CD14-positive monocyte (primary cell): Measurements from ENCODE around the gene KRT73. TPM values are rescaled to one million over a fixed set of nuclear protein-coding genes. Genes with fewer than 3 reads are reported as not detected.

Source experiments
- DNase-seq, 3 donors: peaks; one replicate each; pipeline ENCODE4 v3.0.0-alpha.2; 2011 to 2022
- H2AFZ ChIP-seq: 2 replicates; pipeline ENCODE4 v1.6.0; 2012; ENCODE audit warnings: mild to moderate bottlenecking, low read depth, low read length, inconsistent platforms; ENCODE audit not compliant: insufficient read depth, poor library complexity, severe bottlenecking
- H3K27ac ChIP-seq, 2 donors: 1 replicate in 1 of 2; 2 replicates in 1 of 2; pipeline ENCODE4 v1.5.1; 2012 to 2013; ENCODE audit warnings: low read length in 2 of 2, control low read depth in 1 of 2, inconsistent platforms in 1 of 2, low read depth in 1 of 2, mild to moderate bottlenecking in 1 of 2
- H3K27me3 ChIP-seq, 2 donors: one replicate each; pipeline versions ENCODE4 v1.6.0 to v1.6.1; 2011 to 2013; ENCODE audit warnings: low read length in 2 of 2; ENCODE audit not compliant: control insufficient read depth in 2 of 2, insufficient read depth in 2 of 2
- H3K36me3 ChIP-seq, 2 donors: replicated peaks in 1 of 2; 1 replicate in 1 of 2; 2 replicates in 1 of 2; pipeline versions ENCODE4 v1.5.1 to v1.6.1; 2012 to 2013; ENCODE audit warnings: low read length in 2 of 2, control low read depth in 1 of 2, inconsistent platforms in 1 of 2, mild to moderate bottlenecking in 1 of 2; ENCODE audit not compliant: insufficient read depth in 2 of 2, control insufficient read depth in 1 of 2
- H3K4me1 ChIP-seq, 2 donors: 1 replicate in 1 of 2; 2 replicates in 1 of 2; pipeline versions ENCODE4 v1.5.1 to v1.6.1; 2012 to 2013; ENCODE audit warnings: low read length in 2 of 2, control low read depth in 1 of 2, inconsistent platforms in 1 of 2, mild to moderate bottlenecking in 1 of 2, moderate library complexity in 1 of 2; ENCODE audit not compliant: insufficient read depth in 2 of 2, control insufficient read depth in 1 of 2
- H3K4me2 ChIP-seq: replicated peaks from 2 replicates; pipeline ENCODE3; 2012; ENCODE audit warnings: low read length, moderate library complexity, mild to moderate bottlenecking; ENCODE audit not compliant: poor library complexity, severe bottlenecking; ENCODE audit errors: extremely low read depth
- H3K4me3 ChIP-seq, 3 experiments: fragments of 200-600 bp in 1 of 3; sonication (generic) in 1 of 3; replicated peaks in 1 of 3; 1 replicate in 2 of 3; 2 replicates in 1 of 3; pipeline ENCODE4 v1.5.1; 2011 to 2013; ENCODE audit warnings: low read length in 3 of 3, mild to moderate bottlenecking in 3 of 3, control low read depth in 2 of 3, low read depth in 2 of 3, inconsistent platforms in 1 of 3, moderate library complexity in 1 of 3
- H3K79me2 ChIP-seq: 2 replicates; pipeline ENCODE4 v1.6.0; 2012; ENCODE audit warnings: mild to moderate bottlenecking, control low read depth, inconsistent platforms, low read length, moderate library complexity; ENCODE audit not compliant: insufficient read depth
- H3K9ac ChIP-seq: 2 replicates; pipeline ENCODE4 v1.6.0; 2017; ENCODE audit warnings: low read length, mild to moderate bottlenecking; ENCODE audit not compliant: insufficient read depth, poor library complexity, severe bottlenecking
- H3K9me3 ChIP-seq, 2 donors: replicated peaks in 1 of 2; 1 replicate in 1 of 2; 2 replicates in 1 of 2; pipeline versions ENCODE4 v1.5.1 to v1.6.1; 2012 to 2013; ENCODE audit warnings: low read length in 2 of 2, control low read depth in 1 of 2; ENCODE audit not compliant: control insufficient read depth in 1 of 2, insufficient read depth in 1 of 2
- H4K20me1 ChIP-seq: 2 replicates; pipeline ENCODE4 v1.6.0; 2012; ENCODE audit warnings: mild to moderate bottlenecking, low read length, control low read depth, moderate library complexity; ENCODE audit not compliant: insufficient read depth
- H3K27ac Mint-ChIP-seq, 7 donors: one replicate each; pipeline ENCODE4 v1.8.0; 2020; ENCODE audit warnings: mild to moderate bottlenecking in 7 of 7, mixed read lengths in 7 of 7, moderate library complexity in 6 of 7, inconsistent platforms in 2 of 7
- H3K27me3 Mint-ChIP-seq, 3 donors: one replicate each; pipeline ENCODE4 v1.8.0; 2021 to 2022; ENCODE audit warnings: low read depth in 3 of 3, mild to moderate bottlenecking in 3 of 3, mixed read lengths in 3 of 3, moderate library complexity in 3 of 3, inconsistent platforms in 1 of 3
- H3K36me3 Mint-ChIP-seq, 2 donors: one replicate each; pipeline ENCODE4 v1.8.0; 2020; ENCODE audit warnings: mixed read lengths in 2 of 2, inconsistent platforms in 1 of 2, mild to moderate bottlenecking in 1 of 2
- H3K4me1 Mint-ChIP-seq: one replicate; pipeline ENCODE4 v1.8.0; 2020; ENCODE audit warnings: mild to moderate bottlenecking, mixed read lengths
- H3K4me3 Mint-ChIP-seq, 2 donors: one replicate each; pipeline ENCODE4 v1.8.0; 2020; ENCODE audit warnings: mild to moderate bottlenecking in 2 of 2, mixed read lengths in 2 of 2, moderate library complexity in 1 of 2
- H3K9me3 Mint-ChIP-seq, 7 donors: one replicate each; pipeline ENCODE4 v1.8.0; 2020 to 2022; ENCODE audit warnings: mixed read lengths in 7 of 7, mild to moderate bottlenecking in 6 of 7, moderate library complexity in 6 of 7, inconsistent platforms in 2 of 7
- intact Hi-C, 2 donors: fragments of 100-400 bp; cut with micrococcal nuclease; formaldehyde crosslinking; loops; one replicate each; pipeline versions ENCODE4 v1.15.0 to v1.15.1; 2023
- polyA plus RNA-seq, 3 donors: library from polyadenylated mRNA; depleted of rRNA in 1 of 3; unstranded in 2 of 3; stranded (reverse) in 1 of 3; fragments of 300-500 nt in 2 of 3; fragments of >200 nt in 1 of 3; fragmentation: Illumina TruSeq in 2 of 3; gene quantifications; 1 replicate in 2 of 3; 2 replicates in 1 of 3; pipeline ENCODE4 v1.2.3, GENCODE V29; 2012 to 2021
- TF ChIP-seq, protein P1 (sequence below): fragments of 200-600 bp; IDR thresholded peaks from one replicate; pipeline ENCODE4 v1.8.0; 2022; ENCODE audit warnings: antibody characterized with exemption, mild to moderate bottlenecking

KRT73 gene
- polyA plus RNA-seq, 3 donors = not detected

DNA sequence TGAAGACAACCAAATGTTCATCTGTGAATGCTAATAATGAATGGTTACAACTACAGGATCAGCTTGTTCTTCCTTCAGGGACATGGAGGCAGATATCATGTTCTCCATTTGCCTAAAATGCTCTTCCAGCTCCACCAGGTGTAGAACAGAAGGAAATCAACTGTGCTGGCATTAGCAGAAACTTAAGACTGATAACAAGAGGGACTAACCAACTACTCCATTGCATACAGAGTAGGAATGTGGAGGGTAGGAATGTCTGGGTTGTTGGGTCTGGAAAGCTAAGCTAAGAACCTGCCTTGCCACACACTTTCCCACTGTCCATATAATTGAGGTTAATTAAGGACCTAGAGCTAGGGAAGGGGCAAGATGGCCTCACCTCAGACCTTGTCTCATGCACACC lies 45.1 kb upstream of the KRT73 start:
- H4K20me1 ChIP-seq = no peaks in the 10 kb centered on the region
- peaks cover 0 to 2% (median 0%) of the 10 kb centered on the region in 7 donors for H3K9me3 Mint-ChIP-seq
- H3K27me3 Mint-ChIP-seq = peaks cover 0 to 4% (median 2%) of the 10 kb centered on the region in 3 donors
- H3K4me1 Mint-ChIP-seq = no peaks in the 10 kb centered on the region
- no peak overlapping the region for H3K27ac ChIP-seq
- H3K4me3 ChIP-seq = no peak overlapping the region
- no peaks in the 10 kb centered on the region for H3K4me1 ChIP-seq
- H3K4me2 ChIP-seq = no peak overlapping the region
- H3K27me3 ChIP-seq = no peaks in the 10 kb centered on the region
- no peak overlapping the region for H3K9ac ChIP-seq
- intact Hi-C loops = no loop called here
- no peaks in the 10 kb centered on the region for H3K9me3 ChIP-seq
- no peaks in the 10 kb centered on the region for H3K36me3 ChIP-seq
- no peak overlapping the region for H3K27ac Mint-ChIP-seq
- H3K79me2 ChIP-seq = no peaks in the 10 kb centered on the region
- TF ChIP-seq, protein P1, sequence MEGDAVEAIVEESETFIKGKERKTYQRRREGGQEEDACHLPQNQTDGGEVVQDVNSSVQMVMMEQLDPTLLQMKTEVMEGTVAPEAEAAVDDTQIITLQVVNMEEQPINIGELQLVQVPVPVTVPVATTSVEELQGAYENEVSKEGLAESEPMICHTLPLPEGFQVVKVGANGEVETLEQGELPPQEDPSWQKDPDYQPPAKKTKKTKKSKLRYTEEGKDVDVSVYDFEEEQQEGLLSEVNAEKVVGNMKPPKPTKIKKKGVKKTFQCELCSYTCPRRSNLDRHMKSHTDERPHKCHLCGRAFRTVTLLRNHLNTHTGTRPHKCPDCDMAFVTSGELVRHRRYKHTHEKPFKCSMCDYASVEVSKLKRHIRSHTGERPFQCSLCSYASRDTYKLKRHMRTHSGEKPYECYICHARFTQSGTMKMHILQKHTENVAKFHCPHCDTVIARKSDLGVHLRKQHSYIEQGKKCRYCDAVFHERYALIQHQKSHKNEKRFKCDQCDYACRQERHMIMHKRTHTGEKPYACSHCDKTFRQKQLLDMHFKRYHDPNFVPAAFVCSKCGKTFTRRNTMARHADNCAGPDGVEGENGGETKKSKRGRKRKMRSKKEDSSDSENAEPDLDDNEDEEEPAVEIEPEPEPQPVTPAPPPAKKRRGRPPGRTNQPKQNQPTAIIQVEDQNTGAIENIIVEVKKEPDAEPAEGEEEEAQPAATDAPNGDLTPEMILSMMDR = no peak
- H3K36me3 Mint-ChIP-seq = no peaks in the 10 kb centered on the region
- no peak overlapping the region for H3K4me3 Mint-ChIP-seq
- no peak for DNase-seq
- no peak overlapping the region for H2AFZ ChIP-seq

- no peak overlapping the region for H3K4me2 ChIP-seq
- H3K27me3 Mint-ChIP-seq = peaks cover 0 to 4% (median 2%) of the 10 kb centered on the region in 3 donors
These were observed 44.5 kb upstream of the KRT73 start for GRCh38 chr12:52662918-52663229.

More at GRCh38 chr12:52662918-52663229, 44.5 kb upstream of the KRT73 start:
- intact Hi-C loops = no loop called here
- no peaks in the 10 kb centered on the region for H3K79me2 ChIP-seq
- no peaks in the 10 kb centered on the region for H3K36me3 ChIP-seq
- Mint-ChIP-seq H3K4me1 (no peaks in the 10 kb centered on the region), H3K4me3 (no peak overlapping the region), H3K9me3 (peaks cover 0 to 2% (median 0%) of the 10 kb centered on the region in 7 donors), H3K36me3 (no peaks in the 10 kb centered on the region), H3K27ac (no peak overlapping the region)
- no peaks in the 10 kb centered on the region for H3K27me3 ChIP-seq
- H4K20me1 ChIP-seq = no peaks in the 10 kb centered on the region
- no peaks in the 10 kb centered on the region for H3K9me3 ChIP-seq
- no peak for DNase-seq
- TF ChIP-seq, protein P1 = no peak
- H3K4me1 ChIP-seq = no peaks in the 10 kb centered on the region
- H3K27ac ChIP-seq = no peak overlapping the region
- H2AFZ ChIP-seq = no peak overlapping the region
- no peak overlapping the region for H3K9ac ChIP-seq
- H3K4me3 ChIP-seq = no peak overlapping the region
